HEK293 (cell line): Measurements from ENCODE around the gene VCL.

Experiments
- CTCF ChIA-PET: fragments of 350-600 bp; formaldehyde crosslinking; extraction: SDS; loops from one replicate; lab custom pipeline; 2021; ENCODE audit warnings: antibody characterized with exemption; lab: Yijun Ruan, JAX
- POLR2A ChIA-PET: fragments of 300-600 bp; formaldehyde crosslinking; extraction: SDS; loops from one replicate; lab custom pipeline; 2020; ENCODE audit warnings: antibody characterized with exemption, inconsistent platforms; lab: Yijun Ruan, JAX
- H3K27ac ChIP-seq: fragments of 200-500 bp; sonication (Bioruptor generic); 2 replicates; pipeline ENCODE4 v1.5.1; 2014; ENCODE audit warnings: low read depth, low read length, control low read depth, inconsistent platforms; ENCODE audit errors: extremely low read depth
- H3K36me3 ChIP-seq, 2 experiments: fragments of 200-500 bp in 1 of 2; sonication (Bioruptor generic) in 1 of 2; 1 replicate in 1 of 2; 2 replicates in 1 of 2; pipeline ENCODE4 v1.5.1; 2014 to 2017; ENCODE audit warnings: inconsistent platforms in 2 of 2, low read length in 2 of 2; ENCODE audit not compliant: control insufficient read depth in 2 of 2, insufficient read depth in 1 of 2
- H3K4me1 ChIP-seq: fragments of 200-500 bp; sonication (Bioruptor generic); 2 replicates; pipeline ENCODE4 v1.5.1; 2014; ENCODE audit warnings: mild to moderate bottlenecking, low read length, inconsistent platforms; ENCODE audit not compliant: control insufficient read depth, insufficient read depth
- H3K4me3 ChIP-seq: 2 replicates; pipeline ENCODE4 v1.5.1; 2011; ENCODE audit warnings: low read depth, mild to moderate bottlenecking, control low read depth, low read length, moderate library complexity
- H3K9me3 ChIP-seq: fragments of 200-500 bp; sonication (Bioruptor generic); 2 replicates; pipeline ENCODE4 v1.5.1; 2014; ENCODE audit warnings: low read depth, low read length, inconsistent platforms; ENCODE audit not compliant: control insufficient read depth, insufficient read depth
- CTCF ChIP-seq: fragments of 450-650 bp; formaldehyde crosslinking; IDR thresholded peaks from 2 replicates; pipeline ENCODE4 v1.5.1; 2016; ENCODE audit warnings: missing biosample characterization, missing genetic modification characterization
- GLIS1 ChIP-seq: fragments of 450-650 bp; formaldehyde crosslinking; IDR thresholded peaks from 2 replicates; pipeline ENCODE4 v1.5.1; 2016; ENCODE audit warnings: missing biosample characterization, missing genetic modification characterization
- PRDM1 ChIP-seq: fragments of 450-650 bp; formaldehyde crosslinking; IDR thresholded peaks from 2 replicates; pipeline ENCODE4; 2016; ENCODE audit warnings: missing biosample characterization, missing genetic modification characterization
- PRDM10 ChIP-seq: fragments of 450-650 bp; formaldehyde crosslinking; IDR thresholded peaks from 2 replicates; pipeline ENCODE4 v1.5.1; 2016; ENCODE audit warnings: missing biosample characterization, missing genetic modification characterization
- ZNF175 ChIP-seq: fragments of 450-650 bp; formaldehyde crosslinking; IDR thresholded peaks from 2 replicates; pipeline ENCODE4 v1.5.1; 2016; ENCODE audit warnings: missing biosample characterization, missing genetic modification characterization
- ZNF23 ChIP-seq: fragments of 450-650 bp; formaldehyde crosslinking; IDR thresholded peaks from 2 replicates; pipeline ENCODE4 v1.5.1; 2016; ENCODE audit warnings: missing biosample characterization, missing genetic modification characterization, borderline replicate concordance
- ZNF623 ChIP-seq: fragments of 450-650 bp; formaldehyde crosslinking; IDR thresholded peaks from 2 replicates; pipeline ENCODE4 v1.5.1; 2016; ENCODE audit warnings: missing biosample characterization, missing genetic modification characterization
- ZNF639 ChIP-seq: fragments of 450-650 bp; formaldehyde crosslinking; IDR thresholded peaks from 2 replicates; pipeline ENCODE4 v1.5.1; 2016; ENCODE audit warnings: missing biosample characterization, missing genetic modification characterization
- ZNF843 ChIP-seq: fragments of 450-650 bp; formaldehyde crosslinking; IDR thresholded peaks from 2 replicates; pipeline ENCODE4 v1.5.1; 2016; ENCODE audit warnings: missing biosample characterization, missing genetic modification characterization
- ZSCAN18 ChIP-seq: fragments of 450-650 bp; formaldehyde crosslinking; IDR thresholded peaks from 2 replicates; pipeline ENCODE4 v1.5.1; 2016; ENCODE audit warnings: missing biosample characterization, missing genetic modification characterization
- ZXDB ChIP-seq: fragments of 450-650 bp; formaldehyde crosslinking; IDR thresholded peaks from 2 replicates; pipeline ENCODE4 v1.5.1; 2016; ENCODE audit warnings: missing biosample characterization, missing genetic modification characterization

VCL gene

GRCh38 chr10:74151879-74152722 lies 154.2 kb downstream of the VCL start:
- peaks cover 4 to 11% of the 10 kb centered on the region in 2 experiments for H3K36me3 ChIP-seq
- POLR2A ChIA-PET, result interaction anchor here (0.5 to 1.8 kb wide), 7 partner anchors 13 to 959 kb away, joined by 3 to 22 read pairs (median 4); partner anchors contain the start of gene SAMD8
- H3K4me1 ChIP-seq, result peaks cover 8% of the 10 kb centered on the region; the same call in 1 of the 2 replicates
- CTCF ChIA-PET, result interaction anchor here (0.5 to 1.5 kb wide), 6 partner anchors 13 to 193 kb away, joined by 3 to 4 read pairs (median 3); no protein-coding TSS in a partner anchor
- H3K9me3 ChIP-seq, result no peaks in the 10 kb centered on the region
- TF ChIP-seq ZNF23 (tag by site-specific recombination), result no peak
- no peak for TF ChIP-seq ZXDB (tag by site-specific recombination)
- TF ChIP-seq PRDM1, result peak; percentile 76
- peak; percentile 96 for TF ChIP-seq PRDM10
- no peak for TF ChIP-seq ZSCAN18 (tag by site-specific recombination)
- TF ChIP-seq ZNF175 (tag by site-specific recombination), result no peak
- no peak for TF ChIP-seq ZNF623
- H3K27ac ChIP-seq, result peak overlapping the region; percentile 91; the same call in 1 of the 2 replicates
- peak overlapping the region; percentile 88 for H3K4me3 ChIP-seq

- ChIA-PET POLR2A (no interaction called here), CTCF (interaction anchor here (0.6 to 1.5 kb wide), 5 partner anchors 12 to 61 kb away, joined by 3 read pairs; no protein-coding TSS in a partner anchor)
- Histone ChIP-seq H3K36me3 (peaks cover 2 to 4% of the 10 kb centered on the region in 2 experiments; a peak in 2 of 3 replicates), H3K4me3 (no peak overlapping the region), H3K27ac (no peak overlapping the region), H3K9me3 (no peaks in the 10 kb centered on the region), H3K4me1 (peaks cover 8% of the 10 kb centered on the region; the same call in 1 of the 2 replicates)
- peak; percentile 81 for TF ChIP-seq CTCF
- TF ChIP-seq GLIS1 (tag by site-specific recombination), result peak; percentile 47
- no peak for TF ChIP-seq ZNF843 (tag by site-specific recombination)
- TF ChIP-seq PRDM10, result peak; percentile 69
- TF ChIP-seq ZNF639 (tag by site-specific recombination), result no peak
These were observed 155.2 kb downstream of the VCL start for GRCh38 chr10:74153123-74153522.
